Osteocyte (in vitro differentiated cells): ENCODE results near the gene TTC39C. TPM values are rescaled to one million over a fixed set of nuclear protein-coding genes. Genes with fewer than 3 reads are reported as not detected.
"Not testable (repeated sequence)": the region's sequence is repeated elsewhere in the genome, so short reads cannot be mapped to it uniquely, and the experiment has no call there.

ENCODE experiments used
- DNase-seq: peaks from one replicate; pipeline ENCODE4 v3.0.0; 2021; ENCODE audit warnings: mixed read lengths; ENCODE audit not compliant: unreplicated experiment; ENCODE audit errors: extremely low spot score
- H3K27ac Mint-ChIP-seq: one replicate; pipeline ENCODE4 v1.8.0; 2021; ENCODE audit warnings: mild to moderate bottlenecking, mixed read lengths; ENCODE audit not compliant: unreplicated experiment
- H3K27me3 Mint-ChIP-seq: one replicate; pipeline ENCODE4 v1.8.0; 2021; ENCODE audit warnings: mixed read lengths; ENCODE audit not compliant: unreplicated experiment
- H3K36me3 Mint-ChIP-seq: one replicate; pipeline ENCODE4 v1.8.0; 2021; ENCODE audit warnings: mixed read lengths; ENCODE audit not compliant: unreplicated experiment
- H3K4me1 Mint-ChIP-seq: one replicate; pipeline ENCODE4 v1.8.0; 2021; ENCODE audit warnings: mixed read lengths; ENCODE audit not compliant: unreplicated experiment
- H3K4me3 Mint-ChIP-seq: one replicate; pipeline ENCODE4 v1.8.0; 2021; ENCODE audit warnings: mild to moderate bottlenecking, moderate library complexity, mixed read lengths; ENCODE audit not compliant: unreplicated experiment
- H3K9me3 Mint-ChIP-seq: one replicate; pipeline ENCODE4 v1.8.0; 2021; ENCODE audit warnings: mixed read lengths; ENCODE audit not compliant: unreplicated experiment
- total RNA-seq: library from RNA; stranded (reverse); gene quantifications from 2 replicates; pipeline ENCODE4 v1.2.1, GENCODE V29; 2021
- TF ChIP-seq, protein P1 (sequence below): fragments of 200-600 bp; sonication (generic); IDR thresholded peaks from 2 replicates; pipeline ENCODE4 v1.5.0; 2021; ENCODE audit warnings: antibody characterized with exemption, mild to moderate bottlenecking, moderate library complexity

Gene TTC39C
- total RNA-seq, 1 donor from 2014 or later = 10.9 TPM

DNA sequence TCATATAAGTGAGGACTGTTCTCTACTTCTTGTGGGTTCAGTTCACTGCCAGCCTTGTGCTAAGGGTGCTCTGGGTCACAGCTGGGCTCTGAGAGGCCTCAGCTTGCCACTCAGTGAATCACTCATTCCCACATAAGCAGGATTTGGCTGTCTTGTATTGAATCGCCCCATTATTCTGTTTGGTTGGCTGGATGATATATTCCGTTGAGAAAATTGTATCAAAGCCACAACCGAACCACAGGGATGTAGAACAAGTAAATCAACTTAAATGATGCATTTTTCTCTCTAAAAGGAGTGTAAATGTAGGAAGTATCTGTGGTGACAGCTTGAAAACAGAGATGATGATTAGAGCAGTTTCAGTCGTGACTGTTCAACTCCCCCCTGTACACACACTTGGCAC, 39.6 kb downstream of the TTC39C start:
- Mint-ChIP-seq H3K27ac (no peak overlapping the region), H3K9me3 (no peaks in the 10 kb centered on the region), H3K4me1 (peaks cover 9% of the 10 kb centered on the region), H3K4me3 (no peak overlapping the region), H3K27me3 (no peaks in the 10 kb centered on the region), H3K36me3 (peaks cover 2% of the 10 kb centered on the region)
- no peak for DNase-seq
- TF ChIP-seq, protein P1, sequence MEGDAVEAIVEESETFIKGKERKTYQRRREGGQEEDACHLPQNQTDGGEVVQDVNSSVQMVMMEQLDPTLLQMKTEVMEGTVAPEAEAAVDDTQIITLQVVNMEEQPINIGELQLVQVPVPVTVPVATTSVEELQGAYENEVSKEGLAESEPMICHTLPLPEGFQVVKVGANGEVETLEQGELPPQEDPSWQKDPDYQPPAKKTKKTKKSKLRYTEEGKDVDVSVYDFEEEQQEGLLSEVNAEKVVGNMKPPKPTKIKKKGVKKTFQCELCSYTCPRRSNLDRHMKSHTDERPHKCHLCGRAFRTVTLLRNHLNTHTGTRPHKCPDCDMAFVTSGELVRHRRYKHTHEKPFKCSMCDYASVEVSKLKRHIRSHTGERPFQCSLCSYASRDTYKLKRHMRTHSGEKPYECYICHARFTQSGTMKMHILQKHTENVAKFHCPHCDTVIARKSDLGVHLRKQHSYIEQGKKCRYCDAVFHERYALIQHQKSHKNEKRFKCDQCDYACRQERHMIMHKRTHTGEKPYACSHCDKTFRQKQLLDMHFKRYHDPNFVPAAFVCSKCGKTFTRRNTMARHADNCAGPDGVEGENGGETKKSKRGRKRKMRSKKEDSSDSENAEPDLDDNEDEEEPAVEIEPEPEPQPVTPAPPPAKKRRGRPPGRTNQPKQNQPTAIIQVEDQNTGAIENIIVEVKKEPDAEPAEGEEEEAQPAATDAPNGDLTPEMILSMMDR = no peak

DNA sequence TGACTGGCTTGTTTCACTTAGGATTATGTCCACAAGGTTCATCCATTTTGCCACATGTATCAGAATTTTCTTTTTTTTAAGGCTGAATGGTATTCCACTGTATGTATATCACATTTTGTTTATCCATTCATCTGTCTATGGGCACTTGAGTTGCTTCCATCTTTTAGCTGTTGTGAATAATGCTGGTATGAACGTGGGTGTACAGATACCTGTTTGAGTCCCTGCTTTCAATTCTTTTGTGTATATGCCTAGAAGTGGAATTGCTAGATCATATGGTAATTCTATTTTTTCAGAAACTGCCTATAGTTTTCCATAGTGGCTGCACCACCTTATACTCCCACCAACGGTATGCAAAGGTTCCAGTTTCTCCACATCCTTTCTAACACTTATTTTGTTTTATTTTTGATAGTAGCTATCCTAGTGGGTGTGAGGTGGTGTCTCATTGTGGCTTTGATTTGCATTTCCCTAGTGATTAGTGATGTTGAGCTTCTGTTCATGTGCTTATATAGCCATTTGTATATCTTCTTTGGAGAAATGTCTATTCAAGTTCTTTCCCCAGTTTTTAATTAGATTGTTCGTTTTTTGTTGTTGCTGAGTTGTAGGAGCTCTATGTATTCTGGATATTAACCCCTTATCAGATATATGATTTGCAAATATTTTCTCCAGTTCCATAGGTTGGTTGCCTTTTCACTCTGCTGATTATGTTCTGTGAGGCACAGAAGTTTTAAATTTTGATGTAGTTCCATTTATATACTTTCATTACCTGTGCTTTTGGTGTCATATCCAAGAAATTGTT, 40.7 kb downstream of the TTC39C start:
- H3K9me3 Mint-ChIP-seq = no peaks in the 10 kb centered on the region
- no peak for DNase-seq
- TF ChIP-seq, protein P1 = no peak
- H3K27me3 Mint-ChIP-seq = no peaks in the 10 kb centered on the region
- H3K4me3 Mint-ChIP-seq = no peak overlapping the region
- peaks cover 2% of the 10 kb centered on the region for H3K36me3 Mint-ChIP-seq
- H3K4me1 Mint-ChIP-seq = peaks cover 9% of the 10 kb centered on the region
- H3K27ac Mint-ChIP-seq = no peak overlapping the region

DNA sequence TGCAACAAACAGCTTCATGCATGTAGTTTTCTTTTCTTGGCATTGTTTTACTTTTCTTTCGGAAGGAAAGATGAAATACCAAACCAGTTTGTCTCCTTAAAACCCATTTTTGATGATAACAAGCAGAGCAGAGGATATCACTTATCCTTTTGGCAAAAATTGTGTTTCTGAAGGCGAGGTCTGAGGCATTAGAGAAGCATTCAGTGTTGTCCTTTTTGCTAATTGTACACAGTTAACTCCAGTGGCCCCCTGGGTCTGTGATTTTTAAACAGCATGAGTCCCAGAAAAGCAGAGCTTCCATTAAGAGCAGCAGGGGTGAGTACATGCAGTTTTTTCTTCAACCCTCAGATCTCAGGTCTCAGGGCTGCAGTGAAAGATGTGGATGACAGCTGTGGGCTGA, 41.3 kb downstream of the TTC39C start:
- H3K36me3 Mint-ChIP-seq = peaks cover 2% of the 10 kb centered on the region
- no peak overlapping the region for H3K27ac Mint-ChIP-seq
- no peak overlapping the region for H3K4me3 Mint-ChIP-seq
- no peak for DNase-seq
- H3K4me1 Mint-ChIP-seq = peaks cover 9% of the 10 kb centered on the region
- TF ChIP-seq, protein P1 = no peak
- H3K9me3 Mint-ChIP-seq = no peaks in the 10 kb centered on the region
- H3K27me3 Mint-ChIP-seq = no peaks in the 10 kb centered on the region

DNA sequence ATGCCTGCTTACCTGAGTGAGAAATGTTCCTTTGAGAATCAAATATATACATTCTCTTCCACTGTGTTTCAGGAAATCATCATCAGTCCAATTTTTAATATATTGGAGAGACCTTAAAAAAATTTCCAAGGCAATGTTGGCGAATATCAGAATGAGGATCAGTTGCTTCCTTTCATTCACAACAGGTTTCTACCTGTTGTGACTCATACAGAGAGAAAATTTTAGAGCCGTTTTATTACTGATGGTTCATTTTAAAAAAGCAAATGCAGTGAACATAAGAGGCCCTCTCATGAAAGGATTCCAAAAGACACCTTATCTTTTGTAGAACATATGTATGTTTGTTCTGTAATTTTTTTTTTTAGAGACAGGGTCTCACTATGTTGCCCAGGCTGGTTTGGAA, 42.0 kb downstream of the TTC39C start:
- H3K9me3 Mint-ChIP-seq = no peaks in the 10 kb centered on the region
- peaks cover 9% of the 10 kb centered on the region for H3K4me1 Mint-ChIP-seq
- H3K27me3 Mint-ChIP-seq = no peaks in the 10 kb centered on the region
- no peak for DNase-seq
- no peak overlapping the region for H3K27ac Mint-ChIP-seq
- TF ChIP-seq, protein P1 = no peak
- H3K36me3 Mint-ChIP-seq = peaks cover 2% of the 10 kb centered on the region
- no peak overlapping the region for H3K4me3 Mint-ChIP-seq

DNA sequence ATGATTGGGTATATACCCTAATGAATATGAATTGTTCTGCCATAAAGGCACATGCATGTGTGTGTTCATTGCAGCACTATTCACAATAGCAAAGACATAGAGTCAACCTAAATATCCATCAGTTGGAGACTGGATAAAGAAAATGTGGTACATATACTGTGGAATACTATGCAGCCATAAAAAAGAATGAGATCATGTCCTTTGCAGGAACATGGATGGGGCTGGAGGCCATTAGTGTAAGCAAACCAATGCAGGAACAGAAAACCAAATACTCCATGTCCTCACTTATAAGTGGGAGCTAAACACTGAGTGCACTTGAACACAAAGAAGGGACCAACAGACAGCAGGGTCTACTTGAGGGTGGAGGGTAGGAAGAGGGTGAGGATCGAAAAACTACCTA, 43.2 kb downstream of the TTC39C start:
- Mint-ChIP-seq H3K36me3 (peaks cover 2% of the 10 kb centered on the region), H3K4me3 (no peak overlapping the region), H3K4me1 (peaks cover 9% of the 10 kb centered on the region), H3K27ac (no peak overlapping the region), H3K27me3 (no peaks in the 10 kb centered on the region), H3K9me3 (no peaks in the 10 kb centered on the region)
- DNase-seq = no peak
- TF ChIP-seq, protein P1 = no peak

DNA sequence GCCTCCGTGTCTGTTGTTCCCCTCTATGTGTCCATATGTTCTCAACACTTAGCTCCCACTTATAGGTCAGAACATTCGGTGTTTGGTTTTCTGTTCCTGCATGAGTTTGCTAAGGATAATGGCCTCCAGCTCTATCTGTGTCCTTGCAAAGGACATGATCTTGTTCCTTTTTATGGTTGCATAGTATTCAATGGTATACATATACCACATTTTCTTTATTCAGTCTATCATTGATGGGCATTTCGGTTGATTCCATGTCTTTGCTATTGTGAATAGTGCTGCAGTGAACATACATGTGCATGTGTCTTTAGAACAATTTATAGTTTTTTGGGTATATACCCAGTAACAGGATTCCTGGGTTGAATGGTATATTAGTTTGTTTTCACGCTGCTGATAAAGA, 44.8 kb downstream of the TTC39C start:
- not testable (repeated sequence) for H3K9me3 Mint-ChIP-seq, H3K36me3 Mint-ChIP-seq, H3K4me3 Mint-ChIP-seq, DNase-seq, H3K27ac Mint-ChIP-seq, H3K27me3 Mint-ChIP-seq
- H3K4me1 Mint-ChIP-seq = peaks cover 11% of the 10 kb centered on the region
